ENCODE measurements around the gene NEDD9. TPM values are rescaled to one million over a fixed set of nuclear protein-coding genes. Genes with fewer than 3 reads are reported as not detected.

Gene NEDD9
- total and polyA plus RNA-seq, 10 of the 15 experiments (the other 5 are each of a cell fraction or from before 2014, with no cell fraction given): 4.9 to 92.6 (median 14.6) TPM

GRCh38 chr6:11202513-11203305 lies 29.8 kb downstream of the NEDD9 start:
- 87% methylated on average over 9 of the region's 9 CpGs for WGBS (ENCODE audit: insufficient coverage, insufficient replicate concordance, low lambda C conversion rate, missing lambda C conversion rate)
- Histone ChIP-seq H3K9me3 (replicated peaks; ENCODE audit: control insufficient read depth, insufficient read depth, low read length) (no peaks in the 10 kb centered on the region), H3K27me3 (replicated peaks in 1 of 2; ENCODE audit: control insufficient read depth in 2 of 2, insufficient read depth in 2 of 2, low read length in 1 of 2) (no peaks in the 10 kb centered on the region), H3K4me3 (no peak overlapping the region), H3K4me1 (ENCODE audit: control insufficient read depth, insufficient read depth, low read length) (peaks cover 8% of the 10 kb centered on the region; the same call in 1 of the 2 replicates), H3K27ac (ENCODE audit: control insufficient read depth, insufficient read depth) (no peak overlapping the region), H3K9ac (ENCODE audit: control insufficient read depth, insufficient read depth, low read length) (no peak overlapping the region), H2AFZ (ENCODE audit: control insufficient read depth, low read depth, low read length) (no peak overlapping the region), H3K36me3 (ENCODE audit: control insufficient read depth in 2 of 2, insufficient read depth in 2 of 2, low read length in 1 of 2) (peaks cover 6 to 16% of the 10 kb centered on the region in 2 experiments), H4K20me1 (ENCODE audit: control insufficient read depth, insufficient read depth) (no peaks in the 10 kb centered on the region), H3K79me2 (ENCODE audit: control insufficient read depth, insufficient read depth, low read length) (peaks cover 2% of the 10 kb centered on the region; the same call in 1 of the 2 replicates), H3K4me2 (ENCODE audit: control insufficient read depth, insufficient read depth) (no peak overlapping the region)
- DNase-seq (ENCODE audit: low read depth, low spot score) (no peak), FAIRE-seq (no peak), ATAC-seq (no peak)
- ChIA-PET RAD21 (ENCODE audit: unreplicated experiment) (interaction anchor here (1.1 kb wide), 1 partner anchor 293 kb away, joined by 3 read pairs; no protein-coding TSS in a partner anchor), SMC1A (ENCODE audit: uncharacterized antibody, unreplicated experiment) (interaction anchor here (0.6 to 2.3 kb wide), 16 partner anchors 11 to 373 kb away, joined by 3 to 8 read pairs (median 3); no protein-coding TSS in a partner anchor), POLR2A (no interaction called here), CTCF (interaction anchor here (0.7 to 1.0 kb wide), 4 partner anchors 13 to 66 kb away, joined by 3 to 4 read pairs (median 3); no protein-coding TSS in a partner anchor)
- no TSS peak for BruUV-seq (replicated peaks)
- in situ Hi-C loops (cut with MboI) (no loop called here), intact Hi-C loops (cut with micrococcal nuclease; ENCODE audit: unreplicated experiment) (no loop called here)
- TF ChIP-seq RFX5 (IDR thresholded peaks at IDR 0.05; ENCODE audit: low read depth, low read length): no peak
- no peak for TF ChIP-seq YY1 (IDR thresholded peaks at IDR 0.05; ENCODE audit: low read depth, low read length)
- no peak for TF ChIP-seq BHLHE40 (IDR thresholded peaks at IDR 0.05; ENCODE audit: borderline replicate concordance in 1 of 2, low read depth in 2 of 2, low read length in 1 of 2)
- TF ChIP-seq ZNF274 (IDR thresholded peaks at IDR 0.05; ENCODE audit: insufficient read depth, insufficient read length): no peak
- no peak for TF ChIP-seq ZBTB4 (CRISPR knock-in tag; IDR thresholded peaks at IDR 0.05)
- TF ChIP-seq FOXK2 (IDR thresholded peaks at IDR 0.05): no peak
- no peak for TF ChIP-seq ELK1 (IDR thresholded peaks at IDR 0.05; ENCODE audit: low read depth, low read length)
- no peak for TF ChIP-seq RCOR1 (conservative IDR thresholded peaks at IDR 0.05; ENCODE audit: low read depth, low read length)
- TF ChIP-seq ZNF622 (IDR thresholded peaks at IDR 0.05): no peak
- no peak for TF ChIP-seq MLLT1 (IDR thresholded peaks at IDR 0.05)
- no peak for TF ChIP-seq NFXL1 (IDR thresholded peaks at IDR 0.05; ENCODE audit: borderline replicate concordance)

Measured in GM12878 (cell line).